BE2C (cell line): ENCODE results near the gene NUP153.
"Not testable (repeated sequence)": the region's sequence is repeated elsewhere in the genome, so short reads cannot be mapped to it uniquely, and the experiment has no call there.

Experiments used
- DNase-seq: peaks from one replicate; pipeline ENCODE4 v3.0.0-alpha.2; 2020
- H3K27me3 ChIP-seq: fragments of 250-450 bp; sonication (Bioruptor Pico); 2 replicates; pipeline ENCODE4 v1.5.1; 2020; ENCODE audit warnings: mild to moderate bottlenecking
- H3K36me3 ChIP-seq: fragments of 250-450 bp; sonication (Bioruptor Pico); 2 replicates; pipeline ENCODE4 v1.5.1; 2020; ENCODE audit warnings: mild to moderate bottlenecking
- H3K4me1 ChIP-seq: fragments of 250-450 bp; sonication (Bioruptor Pico); 2 replicates; pipeline ENCODE4 v1.5.1; 2020
- H3K4me3 ChIP-seq: 2 replicates; pipeline ENCODE4 v1.5.1; 2011; ENCODE audit warnings: low read depth, low read length
- H3K9me3 ChIP-seq: fragments of 250-450 bp; sonication (Bioruptor Pico); 2 replicates; pipeline ENCODE4 v1.5.1; 2020
- CTCF ChIP-seq: IDR thresholded peaks from 2 replicates; pipeline ENCODE4 v1.5.1; 2012; ENCODE audit warnings: mild to moderate bottlenecking, low read depth, low read length

The NUP153 gene

GRCh38 chr6:17585766-17586490, 120.8 kb downstream of the NUP153 start:
- Histone ChIP-seq H3K4me3 (no peak overlapping the region), H3K36me3 (no peaks in the 10 kb centered on the region), H3K4me1 (no peaks in the 10 kb centered on the region), H3K27me3 (no peaks in the 10 kb centered on the region), H3K9me3 (no peaks in the 10 kb centered on the region)
- TF ChIP-seq CTCF: no peak; the same call in 1 of the 2 replicates
- DNase-seq: no peak

GRCh38 chr6:17584241-17584803, 122.4 kb downstream of the NUP153 start:
- H3K4me1 ChIP-seq: no peaks in the 10 kb centered on the region
- peak; percentile 76 for TF ChIP-seq CTCF
- H3K27me3 ChIP-seq: no peaks in the 10 kb centered on the region
- no peak overlapping the region for H3K4me3 ChIP-seq
- H3K36me3 ChIP-seq: no peaks in the 10 kb centered on the region
- H3K9me3 ChIP-seq: no peaks in the 10 kb centered on the region; the same call in 1 of the 2 replicates
- peak; percentile 23 for DNase-seq

- no peaks in the 10 kb centered on the region; the same call in 1 of the 2 replicates for H3K9me3 ChIP-seq
- H3K27me3 ChIP-seq: no peaks in the 10 kb centered on the region
- no peak for DNase-seq
- no peak overlapping the region for H3K4me3 ChIP-seq
- no peaks in the 10 kb centered on the region for H3K4me1 ChIP-seq
- no peak for TF ChIP-seq CTCF
- H3K36me3 ChIP-seq: no peaks in the 10 kb centered on the region
Observed at GRCh38 chr6:17583811-17584210, 122.9 kb downstream of the NUP153 start.

- not testable (repeated sequence) for H3K9me3 ChIP-seq, H3K36me3 ChIP-seq, DNase-seq, H3K4me3 ChIP-seq, H3K27me3 ChIP-seq, H3K4me1 ChIP-seq
Observed at GRCh38 chr6:17581282-17581681, 125.4 kb downstream of the NUP153 start.

- no peak for DNase-seq
- no peak for TF ChIP-seq CTCF
- no peaks in the 10 kb centered on the region; the same call in 1 of the 2 replicates for H3K9me3 ChIP-seq
- H3K4me3 ChIP-seq: no peak overlapping the region
- H3K36me3 ChIP-seq: no peaks in the 10 kb centered on the region
- H3K4me1 ChIP-seq: no peaks in the 10 kb centered on the region
- H3K27me3 ChIP-seq: no peaks in the 10 kb centered on the region
Observed at GRCh38 chr6:17580518-17581048, 126.1 kb downstream of the NUP153 start.

- no peak for TF ChIP-seq CTCF
- no peaks in the 10 kb centered on the region for H3K36me3 ChIP-seq
- no peak overlapping the region for H3K4me3 ChIP-seq
- DNase-seq: no peak
- no peaks in the 10 kb centered on the region for H3K27me3 ChIP-seq
- no peaks in the 10 kb centered on the region; the same call in 1 of the 2 replicates for H3K9me3 ChIP-seq
- no peaks in the 10 kb centered on the region for H3K4me1 ChIP-seq
Observed at GRCh38 chr6:17577059-17577458, 129.7 kb downstream of the NUP153 start.
